Measurements from ENCODE around the gene R3HDML. TPM values are rescaled to one million over a fixed set of nuclear protein-coding genes. Genes with fewer than 3 reads are reported as not detected.
"Not testable (repeated sequence)": the region's sequence is repeated elsewhere in the genome, so short reads cannot be mapped to it uniquely, and the experiment has no call there.

Gene R3HDML
- total RNA-seq, result not detected in 2 replicates

GRCh38 chr20:44336725-44337380 is at the start of gene R3HDML:
R3HDML (plus strand) TSS chr20:44337043; CDS start chr20:44337158, 115 bp downstream.
- DNase-seq, result no peak
- H3K27ac Mint-ChIP-seq, result no peak within 1 kb of the TSS
- H3K36me3 Mint-ChIP-seq (ENCODE audit: low read depth), result no peaks in the 10 kb centered on the region
- intact Hi-C loops (cut with micrococcal nuclease), result no loop called here
- H3K4me3 Mint-ChIP-seq, result no peak within 1 kb of the TSS
- H3K4me1 Mint-ChIP-seq, result no peaks in the 10 kb centered on the region
- H3K27me3 Mint-ChIP-seq, result no peaks in the 10 kb centered on the region
- no peaks in the 10 kb centered on the region for H3K9me3 Mint-ChIP-seq

- H3K4me3 Mint-ChIP-seq, result no peak overlapping the region
- H3K27ac Mint-ChIP-seq, result no peak overlapping the region
- no peak for DNase-seq
- H3K27me3 Mint-ChIP-seq, result peaks cover 6% of the 10 kb centered on the region
- no peaks in the 10 kb centered on the region for H3K9me3 Mint-ChIP-seq
- H3K36me3 Mint-ChIP-seq (ENCODE audit: low read depth), result no peaks in the 10 kb centered on the region
- intact Hi-C loops (cut with micrococcal nuclease), result no loop called here
- H3K4me1 Mint-ChIP-seq, result no peaks in the 10 kb centered on the region
These were observed 49.4 kb upstream of the R3HDML start for GRCh38 chr20:44287272-44288097.

DNA sequence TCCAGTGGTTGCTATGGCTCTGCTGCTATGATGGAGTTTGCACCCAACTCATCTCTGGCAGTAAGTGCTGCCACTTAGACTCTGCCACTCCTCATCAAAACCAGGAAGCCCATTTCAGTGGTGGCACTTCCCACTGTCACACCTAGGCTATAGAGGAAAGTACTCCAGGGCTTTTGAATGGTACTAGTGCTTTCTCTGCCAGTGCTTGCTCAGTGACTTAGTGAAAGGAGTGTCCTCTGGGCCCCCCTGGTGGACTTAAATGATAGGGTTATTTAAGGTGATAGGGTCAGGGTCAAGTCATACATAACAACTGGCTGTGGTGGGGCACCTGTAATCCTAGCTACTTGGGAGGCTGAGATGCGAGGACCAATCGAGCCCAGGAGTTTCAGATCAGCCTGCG is 48.6 kb upstream of the R3HDML start:
- no peak for DNase-seq
- no peaks in the 10 kb centered on the region for H3K9me3 Mint-ChIP-seq
- H3K27ac Mint-ChIP-seq, result no peak overlapping the region
- H3K36me3 Mint-ChIP-seq (ENCODE audit: low read depth), result no peaks in the 10 kb centered on the region
- intact Hi-C loops (cut with micrococcal nuclease), result no loop called here
- H3K27me3 Mint-ChIP-seq, result peaks cover 6% of the 10 kb centered on the region
- H3K4me1 Mint-ChIP-seq, result no peaks in the 10 kb centered on the region
- no peak overlapping the region for H3K4me3 Mint-ChIP-seq

GRCh38 chr20:44291754-44292153 is 45.1 kb upstream of the R3HDML start:
- Mint-ChIP-seq H3K9me3 (no peaks in the 10 kb centered on the region), H3K36me3 (ENCODE audit: low read depth) (no peaks in the 10 kb centered on the region), H3K27me3 (peaks cover 3% of the 10 kb centered on the region), H3K4me1 (no peaks in the 10 kb centered on the region), H3K4me3 (no peak overlapping the region), H3K27ac (no peak overlapping the region)
- intact Hi-C loops (cut with micrococcal nuclease), result no loop called here
- no peak for DNase-seq

DNA sequence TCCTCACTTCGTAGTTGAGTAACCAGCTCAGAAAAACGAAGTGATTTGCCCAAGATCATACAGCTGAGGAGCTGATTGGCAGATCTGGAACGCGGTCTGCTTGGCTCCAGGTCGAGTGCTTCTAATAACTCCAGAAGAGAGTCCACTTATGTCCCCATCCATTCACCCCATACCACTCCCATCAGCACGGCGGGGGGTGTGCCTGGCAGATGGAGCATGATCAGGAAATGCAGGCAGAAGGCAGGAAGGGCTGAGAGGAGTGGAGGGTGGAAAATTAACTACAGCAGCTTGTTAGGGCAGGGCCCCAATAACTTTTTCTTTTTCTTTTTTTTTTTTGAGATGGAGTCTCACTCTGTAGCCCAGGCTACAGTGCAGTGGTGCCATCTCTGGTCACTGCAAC is 40.8 kb upstream of the R3HDML start:
- no peak overlapping the region for H3K27ac Mint-ChIP-seq

GRCh38 chr20:44297721-44298120 is 39.1 kb upstream of the R3HDML start:
- Mint-ChIP-seq H3K4me1 (no peaks in the 10 kb centered on the region), H3K36me3 (ENCODE audit: low read depth) (no peaks in the 10 kb centered on the region), H3K27me3 (no peaks in the 10 kb centered on the region), H3K9me3 (no peaks in the 10 kb centered on the region), H3K27ac (no peak overlapping the region), H3K4me3 (no peak overlapping the region)
- intact Hi-C loops (cut with micrococcal nuclease), result no loop called here
- no peak for DNase-seq

More for the DNA sequence above, 40.8 kb upstream of the R3HDML start:
- Mint-ChIP-seq H3K4me1 (no peaks in the 10 kb centered on the region), H3K9me3 (no peaks in the 10 kb centered on the region), H3K4me3 (no peak overlapping the region), H3K27me3 (no peaks in the 10 kb centered on the region), H3K36me3 (ENCODE audit: low read depth) (no peaks in the 10 kb centered on the region)
- intact Hi-C loops (cut with micrococcal nuclease), result no loop called here
- no peak for DNase-seq

DNA sequence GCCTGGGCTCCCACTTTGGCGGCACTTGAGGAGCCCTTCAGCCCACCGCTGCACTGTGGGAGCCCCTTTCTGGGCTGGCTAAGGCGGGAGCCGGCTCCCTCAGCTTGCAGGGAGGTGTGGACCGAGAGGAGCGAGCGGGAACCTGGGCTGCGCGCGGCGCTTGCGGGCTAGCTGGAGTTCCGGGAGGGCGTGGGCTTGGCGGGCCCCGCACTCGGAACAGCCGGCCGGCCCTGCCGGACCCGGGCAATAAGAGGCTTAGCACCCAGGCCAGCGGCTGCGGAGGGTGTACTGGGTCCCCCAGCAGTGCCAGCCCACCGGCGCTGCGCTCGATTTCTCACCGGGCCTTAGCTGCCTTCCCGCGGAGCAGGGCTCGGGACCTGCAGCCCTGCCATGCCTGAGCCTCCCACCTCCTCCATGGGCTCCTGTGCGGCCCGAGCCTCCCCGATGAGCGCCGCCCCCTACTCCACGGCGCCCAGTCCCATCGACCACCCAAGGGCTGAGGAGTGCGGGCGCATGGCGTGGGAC is 37.8 kb upstream of the R3HDML start:
- intact Hi-C loops (cut with micrococcal nuclease); H3K4me3 Mint-ChIP-seq; H3K9me3 Mint-ChIP-seq; DNase-seq; H3K27ac Mint-ChIP-seq; H3K36me3 Mint-ChIP-seq (ENCODE audit: low read depth); H3K27me3 Mint-ChIP-seq; H3K4me1 Mint-ChIP-seq: not testable (repeated sequence)

GRCh38 chr20:44301285-44301684 is 35.6 kb upstream of the R3HDML start:
- no peaks in the 10 kb centered on the region for H3K4me1 Mint-ChIP-seq
- no peak overlapping the region for H3K4me3 Mint-ChIP-seq
- H3K27ac Mint-ChIP-seq, result no peak overlapping the region
- DNase-seq, result no peak
- no peaks in the 10 kb centered on the region for H3K27me3 Mint-ChIP-seq
- intact Hi-C loops (cut with micrococcal nuclease), result no loop called here
- no peaks in the 10 kb centered on the region for H3K9me3 Mint-ChIP-seq
- H3K36me3 Mint-ChIP-seq (ENCODE audit: low read depth), result no peaks in the 10 kb centered on the region

DNA sequence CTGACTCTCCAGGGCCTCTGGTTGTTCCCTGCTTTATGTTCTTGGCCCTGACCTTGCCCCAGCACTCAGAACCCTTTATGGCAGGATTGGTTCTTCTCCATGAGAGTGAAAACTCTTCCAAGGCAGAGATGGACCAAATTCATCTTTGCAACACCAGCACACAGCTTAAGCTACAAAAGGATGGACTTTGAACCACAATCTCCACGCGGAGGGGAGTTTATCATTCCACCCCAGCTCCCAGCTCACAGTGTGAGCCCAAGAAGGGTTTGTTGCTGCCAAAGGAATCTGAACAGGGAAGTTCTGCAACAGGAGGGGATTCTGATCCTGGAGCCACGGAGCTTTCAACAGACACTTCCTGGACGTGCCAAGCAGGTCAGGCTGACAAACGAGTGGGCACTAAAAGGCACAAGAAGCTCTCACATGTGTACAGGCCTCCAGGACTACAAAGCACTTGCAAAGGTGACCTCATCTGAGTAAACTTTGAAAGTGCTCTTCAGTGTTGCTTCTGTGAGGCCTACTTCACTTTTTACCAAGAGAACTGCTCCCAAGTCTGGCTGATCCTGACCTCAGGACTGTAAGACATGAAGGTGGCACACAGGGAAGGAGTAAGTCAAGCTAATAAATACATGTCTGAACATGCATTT is 34.7 kb upstream of the R3HDML start:
- no peak overlapping the region for H3K4me3 Mint-ChIP-seq
- H3K27ac Mint-ChIP-seq, result peak overlapping the region; percentile 32
- H3K9me3 Mint-ChIP-seq, result no peaks in the 10 kb centered on the region
- H3K36me3 Mint-ChIP-seq (ENCODE audit: low read depth), result peaks cover 4% of the 10 kb centered on the region
- no peaks in the 10 kb centered on the region for H3K4me1 Mint-ChIP-seq
- H3K27me3 Mint-ChIP-seq, result no peaks in the 10 kb centered on the region
- no peak for DNase-seq
- intact Hi-C loops (cut with micrococcal nuclease), result no loop called here

- Mint-ChIP-seq H3K36me3 (ENCODE audit: low read depth) (peaks cover 4% of the 10 kb centered on the region), H3K27ac (no peak overlapping the region), H3K9me3 (no peaks in the 10 kb centered on the region), H3K4me1 (no peaks in the 10 kb centered on the region), H3K4me3 (no peak overlapping the region), H3K27me3 (no peaks in the 10 kb centered on the region)
- intact Hi-C loops (cut with micrococcal nuclease), result no loop called here
- DNase-seq, result no peak
These were observed 34.1 kb upstream of the R3HDML start for GRCh38 chr20:44302736-44303135.

- intact Hi-C loops (cut with micrococcal nuclease), result no loop called here
- no peak overlapping the region for H3K27ac Mint-ChIP-seq
- H3K27me3 Mint-ChIP-seq, result no peaks in the 10 kb centered on the region
- H3K9me3 Mint-ChIP-seq, result no peaks in the 10 kb centered on the region
- no peak overlapping the region for H3K4me3 Mint-ChIP-seq
- DNase-seq, result no peak
- peaks cover 4% of the 10 kb centered on the region for H3K36me3 Mint-ChIP-seq (ENCODE audit: low read depth)
- peaks cover under 1% of the 10 kb centered on the region for H3K4me1 Mint-ChIP-seq
These were observed 32.5 kb upstream of the R3HDML start for GRCh38 chr20:44304383-44304782.

- no peak for DNase-seq
- Mint-ChIP-seq H3K9me3 (no peaks in the 10 kb centered on the region), H3K4me1 (peaks cover 16% of the 10 kb centered on the region), H3K36me3 (ENCODE audit: low read depth) (peaks cover 8% of the 10 kb centered on the region), H3K27ac (no peak overlapping the region), H3K4me3 (no peak overlapping the region), H3K27me3 (peaks cover 3% of the 10 kb centered on the region)
- intact Hi-C loops (cut with micrococcal nuclease), result no loop called here
These were observed 29.9 kb upstream of the R3HDML start for GRCh38 chr20:44306927-44307326.

DNA sequence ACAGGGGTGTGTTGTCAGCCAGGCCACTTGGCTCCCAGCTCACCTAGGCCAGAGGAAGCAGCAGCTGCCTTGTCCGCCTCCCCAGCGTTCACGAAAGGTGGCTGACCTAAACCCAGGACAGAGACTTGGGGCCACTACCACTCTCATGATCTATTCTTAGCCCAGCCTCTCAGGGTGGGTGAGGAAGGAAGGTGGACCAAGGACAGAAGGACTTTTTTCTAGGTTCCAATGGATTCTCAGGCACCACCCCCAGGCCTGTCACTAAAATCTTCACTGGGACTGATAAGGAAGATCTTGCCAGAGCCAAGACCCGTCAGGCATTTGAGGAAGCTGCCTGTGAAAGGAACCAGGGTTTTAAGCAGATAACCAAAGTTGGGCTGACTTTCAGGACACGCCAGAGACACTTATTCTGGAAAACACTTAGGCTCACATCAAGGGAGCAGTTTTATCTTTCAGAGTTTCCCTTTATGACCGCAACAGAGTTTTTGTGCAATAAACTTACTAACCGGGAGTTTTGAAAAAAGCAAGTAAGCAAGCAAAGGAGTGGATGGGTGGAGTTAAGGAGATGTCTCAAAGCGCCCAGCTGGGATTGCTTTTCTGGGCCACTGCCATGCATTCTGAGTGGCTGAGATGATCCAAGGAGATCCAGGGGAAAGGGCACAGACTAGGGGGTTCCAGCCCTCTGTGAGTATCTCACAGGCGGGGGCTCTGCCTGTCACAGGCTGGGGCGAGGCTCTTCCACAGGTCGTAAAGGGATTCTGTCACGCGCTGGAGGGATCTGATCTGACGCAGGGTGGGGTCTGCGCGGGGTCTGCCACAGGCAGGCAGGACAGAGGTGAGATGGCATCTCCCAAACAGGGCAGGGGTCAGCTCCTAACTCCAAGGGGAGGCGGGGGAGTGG is 26.8 kb upstream of the R3HDML start:
- Mint-ChIP-seq H3K4me3 (peak overlapping the region; percentile 92), H3K4me1 (peaks cover 16% of the 10 kb centered on the region), H3K9me3 (no peaks in the 10 kb centered on the region), H3K27me3 (peaks cover 3% of the 10 kb centered on the region), H3K36me3 (ENCODE audit: low read depth) (peaks cover 8% of the 10 kb centered on the region), H3K27ac (peak overlapping the region; percentile 92)
- DNase-seq, result peak; percentile 66
- intact Hi-C loops (cut with micrococcal nuclease), result loop anchor here (5.0 kb wide), 1 partner anchor 193 kb away; no protein-coding TSS in a partner anchor
